HG02884 (cell line): ENCODE data around the gene JARID2.

ENCODE experiments used
- ATAC-seq: cut with Tn5 transposase; IDR thresholded peaks from one replicate; pipeline ENCODE4 v1.9.1; 2021; ENCODE audit warnings: mild to moderate bottlenecking, moderate library complexity; ENCODE audit not compliant: unreplicated experiment

Gene JARID2

DNA sequence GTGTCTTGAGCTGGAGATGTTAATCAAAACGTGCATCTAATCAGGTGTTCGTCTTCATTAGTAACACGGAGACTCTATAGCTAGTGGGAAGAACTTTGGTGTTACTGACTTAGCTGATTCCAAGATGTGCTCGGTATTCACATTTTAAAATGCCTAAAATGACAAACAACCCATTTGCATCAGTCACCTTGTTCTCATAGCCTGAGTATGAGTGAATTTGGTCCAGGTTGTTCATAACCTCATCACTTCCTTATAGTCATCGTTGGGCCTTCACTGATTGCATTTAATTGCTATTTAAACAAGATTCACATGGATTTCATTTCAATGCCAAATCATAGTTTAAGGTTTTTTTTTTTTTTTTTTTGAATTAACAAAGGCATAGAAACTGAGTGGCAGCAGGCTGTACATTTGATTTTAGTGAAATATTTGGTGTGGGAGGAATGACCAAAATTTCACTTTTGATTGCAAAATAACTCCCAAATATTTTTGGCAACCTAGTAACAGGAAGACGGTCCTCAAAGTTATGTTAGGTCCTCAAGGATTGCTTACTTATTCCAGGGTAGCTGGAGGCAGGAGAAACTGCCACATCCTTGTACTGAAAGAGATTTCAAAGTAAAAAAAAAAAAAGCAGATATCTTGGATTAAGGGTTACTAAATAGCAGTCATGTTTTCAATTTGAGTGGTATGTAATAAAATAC, 104.7 kb downstream of the JARID2 start:
- ATAC-seq = no peak

DNA sequence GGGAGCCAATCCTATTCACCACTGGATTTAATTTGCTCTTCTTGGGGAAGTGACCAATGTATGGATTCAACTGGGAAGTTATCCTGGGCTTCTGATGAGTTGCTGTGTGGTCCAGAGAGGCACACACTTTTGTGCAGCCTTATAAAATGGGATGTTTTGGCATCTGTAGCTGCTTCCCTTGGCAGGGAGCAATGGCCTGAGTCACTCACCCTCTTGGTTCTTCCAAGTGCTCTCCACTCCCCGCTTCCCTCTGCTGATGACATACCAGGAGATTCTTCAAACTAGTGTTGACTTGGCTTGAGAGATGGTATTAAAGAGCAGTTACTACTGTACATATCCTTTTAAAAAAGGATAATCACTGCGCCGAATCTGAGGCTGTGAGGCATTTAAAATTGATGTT, 105.8 kb downstream of the JARID2 start:
- ATAC-seq = no peak

DNA sequence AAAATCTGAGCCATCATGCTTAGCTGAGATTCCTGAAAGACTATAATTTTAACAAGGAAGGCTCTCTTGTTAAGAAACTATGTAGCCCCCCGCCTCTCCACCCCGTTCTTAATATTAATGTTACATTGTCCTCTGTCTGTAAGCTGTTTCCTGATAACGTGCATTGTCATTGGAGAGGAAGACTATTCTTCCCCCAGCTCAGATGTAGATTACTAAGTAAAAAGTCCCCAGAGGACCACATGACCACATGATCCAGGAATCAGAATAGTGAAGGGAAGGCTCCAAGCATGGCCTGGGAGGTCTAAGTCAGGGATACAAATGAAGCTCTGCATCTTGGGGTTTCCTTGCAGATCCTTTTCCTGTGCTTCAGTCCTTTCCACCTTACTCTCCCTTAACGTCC, 106.4 kb downstream of the JARID2 start:
- no peak for ATAC-seq

DNA sequence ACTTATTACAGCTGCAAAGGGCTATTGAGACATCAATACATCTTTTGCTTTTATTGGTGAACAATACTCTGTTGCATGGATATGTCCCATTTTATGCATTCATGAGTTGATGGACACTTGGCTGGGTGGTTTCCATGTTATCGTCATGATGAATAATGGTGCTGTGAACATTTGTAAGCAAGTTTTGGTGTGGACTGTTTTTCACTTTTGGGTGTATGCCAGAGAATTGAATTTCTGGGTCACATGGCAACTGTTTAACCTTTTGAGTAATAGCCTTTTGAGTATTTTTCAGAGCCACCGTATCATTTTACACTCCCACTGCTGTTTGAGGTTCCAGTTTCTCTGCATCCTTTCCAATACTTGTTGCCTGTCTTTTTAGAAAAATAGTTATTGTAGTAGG, 107.0 kb downstream of the JARID2 start:
- ATAC-seq = no peak

DNA sequence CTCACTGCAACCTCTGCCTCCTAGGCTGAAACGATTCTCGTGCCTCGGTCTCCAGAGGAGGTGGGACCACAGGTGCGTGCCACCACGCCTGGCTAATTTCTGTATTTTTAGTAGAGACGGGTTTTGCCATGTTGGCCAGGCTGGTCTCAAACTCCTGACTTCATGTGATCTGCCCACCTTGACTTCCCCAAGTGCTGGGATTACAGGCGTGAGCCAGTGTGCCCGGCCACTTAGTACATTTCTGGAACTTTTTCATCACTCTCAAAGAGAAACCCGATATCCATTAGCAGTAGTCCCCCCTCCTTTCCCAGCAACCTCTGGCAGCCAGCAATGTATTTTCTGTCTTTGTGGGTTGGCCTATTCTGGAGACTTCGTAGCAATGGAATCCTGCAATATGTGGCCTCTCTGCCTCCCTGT, 109.8 kb downstream of the JARID2 start:
- ATAC-seq = no peak

DNA sequence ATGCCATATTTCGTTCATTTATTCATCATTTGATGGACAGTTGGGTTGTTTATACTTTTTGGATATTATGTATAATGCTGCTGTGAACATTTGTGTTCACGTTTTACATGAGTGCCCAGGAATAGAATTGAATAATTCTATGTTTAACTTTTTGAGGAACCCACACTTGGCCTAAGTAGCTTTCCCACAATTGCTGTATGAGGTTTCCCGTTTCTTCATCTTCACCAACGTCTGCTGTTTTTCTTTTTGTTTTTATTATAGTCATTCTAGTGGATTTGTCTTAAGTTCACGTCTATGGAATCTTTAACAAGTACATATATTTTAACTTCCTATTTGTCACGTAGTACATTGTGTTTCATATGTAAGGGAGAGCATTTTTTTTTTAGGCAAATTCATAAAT, 110.3 kb downstream of the JARID2 start:
- no peak for ATAC-seq

DNA sequence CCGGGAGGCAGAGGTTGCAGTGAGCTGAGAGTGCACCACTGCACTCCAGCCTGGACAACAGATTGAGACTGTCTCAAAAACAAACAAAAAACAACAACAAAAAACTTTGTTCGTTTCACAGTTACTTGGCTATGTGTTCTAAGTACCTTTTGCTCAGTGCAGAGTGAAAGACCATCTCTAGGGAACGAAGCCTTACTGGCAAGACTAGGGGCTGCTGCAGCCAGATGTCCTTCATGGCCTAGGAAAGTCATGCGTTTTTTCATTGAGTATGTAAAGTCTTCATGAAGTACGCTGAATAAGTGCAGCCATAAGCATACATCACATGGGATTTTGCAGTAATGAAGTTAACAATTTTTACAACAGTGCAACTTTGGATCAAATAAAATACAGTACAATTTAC, 111.1 kb downstream of the JARID2 start:
- ATAC-seq = no peak

DNA sequence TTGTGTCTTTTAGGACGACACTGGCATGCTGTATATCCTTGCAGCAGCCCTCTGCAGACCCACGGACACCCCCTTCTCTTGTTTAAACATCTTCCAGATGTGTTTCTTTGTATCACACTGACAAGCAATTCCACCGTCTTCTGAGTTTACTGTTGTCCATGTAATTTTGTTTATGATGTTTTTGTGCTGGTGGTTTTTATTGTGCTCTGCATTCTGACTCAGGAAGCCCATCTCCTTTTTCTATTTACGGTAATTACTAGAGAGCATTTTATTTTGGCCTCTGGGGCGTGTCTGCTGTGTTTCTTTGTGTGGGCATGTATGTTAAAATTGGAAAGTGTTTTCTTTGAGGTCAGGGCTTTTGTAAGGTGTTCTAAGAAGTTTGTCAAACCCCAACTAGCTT, 111.9 kb downstream of the JARID2 start:
- no peak for ATAC-seq

DNA sequence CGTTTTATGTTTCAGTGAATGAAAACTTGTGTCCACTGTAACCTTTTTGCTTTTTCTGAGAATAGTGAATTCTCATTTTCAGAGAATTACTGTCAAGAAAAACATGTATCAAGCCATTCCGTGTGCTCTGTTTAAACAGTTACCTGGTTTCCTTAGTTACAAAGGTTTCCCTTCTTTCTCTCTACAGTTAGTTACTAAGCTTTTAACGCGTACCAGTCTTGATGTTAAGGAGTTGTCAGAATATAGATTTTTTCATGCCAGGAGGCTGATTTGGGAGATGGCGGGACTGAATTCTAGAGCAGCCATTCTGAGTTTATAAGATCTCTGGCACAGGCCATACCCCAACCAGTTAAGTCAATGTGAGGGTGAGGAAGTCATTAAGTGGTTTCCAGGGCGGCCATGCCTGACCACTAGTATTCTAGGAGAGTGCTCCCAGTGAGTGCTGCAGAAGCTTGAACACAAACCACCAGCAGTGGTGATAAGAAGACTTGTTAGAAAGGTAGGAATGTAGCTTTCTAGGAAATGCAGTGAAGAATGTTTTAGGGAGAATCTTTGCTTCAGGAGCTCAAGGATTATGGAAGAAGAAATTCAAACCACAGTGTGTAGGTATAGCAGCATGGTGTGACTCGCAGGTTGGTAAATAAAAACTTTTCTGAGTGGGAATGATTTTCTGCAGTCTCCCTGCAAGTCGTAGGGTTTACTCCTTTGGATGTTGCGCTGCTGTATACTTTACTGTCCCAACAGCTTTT, 112.9 kb downstream of the JARID2 start:
- no peak for ATAC-seq

DNA sequence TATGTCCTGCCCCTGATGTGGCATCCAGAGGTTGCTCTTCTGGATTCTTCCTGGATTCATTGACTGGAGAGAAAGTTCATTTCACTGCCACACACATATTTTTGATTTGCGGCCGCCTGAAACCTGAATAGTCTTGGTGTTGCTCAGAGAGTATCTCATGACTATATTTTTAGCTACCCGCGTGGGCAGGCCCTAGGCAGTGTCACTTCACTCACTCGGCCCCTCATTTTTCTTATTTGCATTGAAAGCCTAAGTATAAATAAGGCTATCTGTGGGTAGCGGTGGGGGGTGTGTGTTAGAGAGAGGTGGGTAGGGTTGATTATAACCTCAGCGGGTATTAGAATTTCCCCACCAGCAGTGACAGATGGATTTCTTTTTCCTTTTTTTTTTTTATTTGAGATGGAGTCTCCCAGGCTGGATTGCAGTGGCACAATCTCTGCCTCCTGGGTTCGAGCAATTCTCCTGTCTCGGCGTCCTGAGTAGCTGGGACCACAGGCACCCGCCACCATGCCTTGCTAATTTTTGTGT, 113.5 kb downstream of the JARID2 start:
- peak; percentile 59 for ATAC-seq

DNA sequence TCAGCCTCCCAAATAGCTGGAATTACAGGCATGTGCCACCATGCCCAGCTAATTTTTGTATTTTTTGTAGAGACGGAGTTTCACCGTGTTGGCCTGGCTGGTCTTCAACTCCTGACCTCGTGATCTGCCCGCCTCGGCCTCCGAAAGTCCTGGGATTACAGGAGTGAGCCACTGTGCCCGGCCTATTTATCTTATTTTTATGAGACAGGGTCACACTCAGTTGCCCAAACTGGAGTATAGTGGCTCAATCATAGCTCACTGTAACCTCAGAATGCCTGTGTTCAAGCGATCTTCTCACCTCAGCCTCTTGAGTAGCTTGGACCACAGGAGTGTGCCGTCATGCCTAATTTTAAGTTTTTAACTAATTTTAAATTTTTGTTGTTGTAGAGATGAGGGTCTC, 114.4 kb downstream of the JARID2 start:
- no peak for ATAC-seq

DNA sequence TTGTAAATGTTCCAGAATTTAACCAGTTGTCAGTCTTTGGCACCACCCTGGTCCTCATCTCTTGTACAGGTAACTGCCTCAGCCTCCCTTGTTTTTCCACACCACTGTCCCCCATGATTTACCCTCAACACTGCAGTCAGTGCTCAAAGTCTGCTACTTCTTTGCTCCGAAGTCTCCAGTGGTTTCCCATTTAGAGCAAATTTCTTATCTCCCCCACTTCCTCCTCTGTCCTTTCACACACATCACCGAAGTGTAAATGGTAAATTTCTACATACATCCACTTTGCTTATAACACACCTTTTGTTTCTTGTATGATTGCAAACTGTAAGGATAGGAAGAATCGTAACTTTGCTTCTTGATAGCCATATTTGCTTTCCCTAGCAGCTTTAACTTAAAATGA, 115.3 kb downstream of the JARID2 start:
- no peak for ATAC-seq

DNA sequence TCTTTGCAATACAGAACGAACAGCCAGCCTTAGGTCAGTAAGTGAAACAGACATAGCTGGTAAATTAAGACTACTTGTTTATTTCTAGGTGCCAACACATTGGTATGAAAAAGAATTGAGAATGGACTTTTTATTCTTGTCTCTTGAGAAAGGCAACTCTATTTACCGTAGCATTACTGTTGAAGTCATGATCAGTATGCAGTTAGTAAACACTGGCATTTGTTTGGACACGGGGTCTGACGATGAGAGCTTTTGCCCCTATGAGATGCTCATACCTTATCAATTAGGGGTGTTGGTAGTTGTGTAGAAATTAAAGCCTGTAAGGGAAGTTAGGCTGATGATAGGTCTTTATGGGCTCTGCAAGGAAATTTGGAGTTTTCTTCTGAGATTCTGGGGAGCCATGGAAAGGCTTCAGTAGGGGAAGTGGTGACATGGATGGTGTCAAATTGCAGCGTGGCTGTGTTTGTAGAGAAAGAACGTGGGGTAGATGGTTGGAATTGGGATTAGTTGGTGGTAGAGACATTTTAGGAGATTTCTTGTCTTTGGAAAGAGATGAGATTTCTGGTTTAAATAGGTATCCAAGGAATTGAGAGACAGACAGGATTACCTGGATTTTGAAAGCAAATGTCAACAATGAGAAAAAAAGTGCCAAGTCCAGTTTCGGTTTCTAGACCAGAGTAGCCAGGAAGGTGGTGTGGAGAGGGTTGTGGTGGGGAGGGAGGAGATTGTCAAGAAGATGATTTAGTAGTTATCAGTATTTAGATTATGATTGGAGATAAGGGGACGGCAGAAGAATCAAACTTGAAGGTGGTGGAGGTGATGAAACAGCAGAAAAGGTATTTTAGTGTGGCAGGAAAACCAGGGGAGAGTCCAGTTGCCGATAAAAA, 116.6 kb downstream of the JARID2 start:
- ATAC-seq = no peak

DNA sequence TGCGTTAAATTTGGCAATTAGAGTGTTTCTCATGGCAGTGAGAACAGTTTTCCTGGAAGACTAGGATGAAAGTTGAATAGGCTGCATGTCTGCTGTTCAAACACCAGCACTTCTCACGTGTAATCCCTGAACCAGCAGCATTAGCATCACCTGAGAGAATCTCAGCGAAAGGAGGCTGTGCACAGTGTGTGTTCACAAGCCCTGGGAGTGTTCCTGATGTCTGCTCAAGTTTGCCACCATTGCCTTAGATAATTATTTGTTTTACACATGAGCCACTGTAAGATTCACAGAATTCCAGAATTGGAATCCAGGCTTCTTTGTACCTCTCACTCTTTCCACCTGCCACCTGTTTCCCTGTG, 117.3 kb downstream of the JARID2 start:
- ATAC-seq = no peak

DNA sequence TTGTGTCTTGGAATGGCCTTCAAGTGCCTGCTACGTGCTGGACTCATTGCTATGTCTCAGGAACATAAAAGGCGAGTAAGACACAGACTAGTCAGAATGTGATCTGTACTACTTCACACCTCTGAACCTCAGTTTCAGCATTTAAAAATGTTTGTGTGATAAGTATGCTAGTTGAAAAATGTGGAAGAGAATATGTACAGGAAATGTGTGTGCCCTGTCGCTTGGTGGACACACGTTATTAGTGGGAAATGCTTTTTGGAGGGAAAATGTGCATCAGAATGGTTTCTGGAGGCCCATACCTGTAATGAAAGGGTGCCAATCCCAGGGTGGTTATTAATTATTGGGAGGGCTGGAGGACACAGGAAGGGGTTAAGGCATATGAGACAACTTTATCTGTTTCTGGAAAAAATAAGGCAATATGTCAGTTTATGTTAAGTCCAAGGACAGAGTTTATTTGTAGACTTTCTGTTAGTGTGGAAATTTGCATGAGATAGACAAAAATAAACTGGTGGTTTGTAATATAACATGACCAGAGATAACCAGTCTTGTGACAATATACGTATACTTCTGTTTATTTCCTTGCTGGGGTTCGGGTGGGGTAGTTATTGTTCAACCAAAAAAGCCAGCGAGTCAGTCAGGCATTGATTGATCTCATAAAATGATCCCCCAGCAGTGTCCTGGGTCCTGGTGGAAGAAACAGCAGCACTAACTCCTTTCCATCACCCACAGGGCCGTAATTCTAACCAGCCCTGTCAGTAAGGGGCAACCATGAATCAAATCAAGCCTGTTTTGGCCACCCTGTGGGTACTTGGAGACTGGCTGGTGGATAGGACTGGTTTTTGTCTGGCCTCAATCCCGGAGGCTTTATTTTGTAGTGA, 117.9 kb downstream of the JARID2 start:
- no peak for ATAC-seq

DNA sequence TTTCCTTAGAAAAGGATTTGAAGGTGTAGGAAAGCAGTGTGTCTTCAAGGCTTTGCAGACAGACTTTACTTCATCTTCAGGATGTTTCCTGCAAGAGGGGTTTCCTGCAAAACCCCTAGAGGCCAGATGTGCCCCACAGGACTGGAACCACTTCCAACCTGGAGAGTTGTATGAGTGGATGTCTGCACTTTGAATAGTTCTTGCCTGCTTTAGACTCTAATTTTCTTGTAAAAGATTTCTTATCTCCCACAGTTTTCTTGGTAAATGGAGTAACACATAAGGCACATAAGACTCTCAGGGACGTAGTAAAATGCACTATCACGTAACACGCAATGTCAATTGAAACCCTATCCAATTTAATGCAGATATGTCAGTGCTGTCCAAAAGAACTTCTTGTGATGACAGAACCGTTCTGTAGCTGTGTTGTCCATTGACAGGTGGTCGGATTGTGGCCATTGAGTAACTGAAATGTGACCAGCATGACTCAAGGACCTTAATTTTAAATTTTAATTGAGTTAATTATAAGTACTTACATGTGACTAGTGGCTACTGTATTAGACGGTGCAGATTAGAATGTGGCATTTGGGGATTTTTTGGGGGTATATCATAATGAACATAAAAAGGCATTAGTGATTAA, 118.7 kb downstream of the JARID2 start:
- no peak for ATAC-seq

DNA sequence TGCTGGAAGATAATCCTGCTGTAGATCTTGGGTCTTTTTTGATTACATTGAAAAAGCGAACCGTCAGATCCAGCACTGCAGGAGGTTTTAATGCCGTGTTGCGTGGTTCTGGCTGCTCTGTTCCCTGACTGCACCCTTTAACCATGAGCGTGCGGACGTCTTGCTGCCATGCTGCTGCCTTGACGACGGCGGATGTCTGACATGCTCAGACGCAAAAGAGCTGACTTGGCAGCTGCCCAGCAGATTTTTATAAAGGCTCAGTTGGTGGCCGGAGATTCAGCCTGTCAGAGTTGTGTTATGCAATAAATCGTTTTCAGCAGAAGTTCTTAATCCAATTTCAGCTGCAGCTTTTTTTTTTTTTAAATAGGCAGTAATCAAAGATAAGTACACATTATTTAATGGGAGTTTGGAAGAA, 119.4 kb downstream of the JARID2 start:
- ATAC-seq = no peak

DNA sequence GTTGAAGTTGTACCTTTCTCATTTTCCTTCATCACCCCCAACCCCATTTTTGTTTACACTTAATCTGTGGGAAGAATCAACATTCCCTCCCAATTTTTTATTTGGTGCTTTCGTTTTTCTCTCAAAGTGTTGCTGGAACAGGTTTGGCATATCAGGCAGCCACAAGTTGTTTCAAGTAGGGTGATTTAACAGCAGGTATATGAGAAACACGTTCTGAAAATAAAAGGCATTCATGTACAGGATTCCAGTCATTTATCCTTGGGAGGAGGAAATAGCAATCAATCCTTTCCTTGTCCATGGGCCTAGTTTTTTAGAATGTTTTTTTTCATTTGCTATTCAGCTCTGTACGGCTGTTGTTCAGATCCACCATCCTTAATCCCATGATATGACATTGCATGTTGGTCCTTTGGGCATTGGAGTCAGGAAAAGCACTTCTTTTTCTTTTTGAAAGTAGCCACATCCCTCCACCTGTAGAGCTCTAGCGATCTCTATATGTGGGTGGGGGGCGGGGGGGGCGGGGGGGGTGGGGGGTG, 120.2 kb downstream of the JARID2 start:
- no peak for ATAC-seq

DNA sequence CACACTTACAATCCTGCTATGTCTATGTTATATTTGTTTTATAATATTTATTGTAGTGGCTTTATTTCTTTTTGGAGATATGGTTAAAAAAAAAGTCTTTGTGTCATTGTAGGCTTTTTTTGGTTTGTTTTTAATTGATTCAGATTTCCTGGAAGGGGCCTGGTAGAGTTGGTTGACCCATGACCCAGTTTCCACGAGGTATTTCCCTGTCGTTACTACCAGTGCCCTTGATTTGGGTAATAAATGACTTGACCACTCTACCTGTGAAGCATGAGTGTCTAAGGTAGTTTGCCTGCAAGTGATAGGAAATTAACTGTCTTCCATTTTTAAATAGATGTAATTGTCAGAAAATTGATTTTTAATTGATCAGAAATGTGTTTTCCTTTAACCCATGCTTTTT, 121.0 kb downstream of the JARID2 start:
- ATAC-seq = no peak

DNA sequence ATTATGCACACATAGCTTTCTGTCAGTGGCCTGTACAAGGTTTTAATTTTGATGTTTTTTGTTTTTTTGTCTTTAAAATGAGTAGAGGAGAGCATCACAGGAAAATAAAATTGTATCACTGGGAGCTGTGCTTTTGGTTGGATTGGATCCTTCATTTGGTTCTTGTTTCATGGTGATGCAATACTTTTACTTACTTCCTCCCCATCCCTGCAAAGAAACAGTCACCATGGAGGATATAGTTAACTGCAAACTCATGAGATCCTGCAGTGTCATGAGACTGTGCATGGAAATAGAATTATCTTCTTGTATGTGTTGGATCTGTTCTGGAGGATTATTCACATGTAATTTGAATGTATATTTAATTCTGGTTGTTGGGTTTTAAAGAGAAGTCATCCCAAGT, 122.3 kb downstream of the JARID2 start:
- no peak for ATAC-seq
